GM12892 (cell line): ENCODE data around the gene PRSS57.

Experiments
- POLR2A ChIP-seq: IDR thresholded peaks from 2 replicates; pipeline ENCODE4 v1.6.1; 2011; ENCODE audit warnings: low read depth, low read length, control low read depth
- POLR2AphosphoS5 ChIP-seq: IDR thresholded peaks from 2 replicates; pipeline ENCODE4 v1.6.1; 2011; ENCODE audit warnings: low read depth, low read length, control low read depth

GRCh38 chr19:709196-709964, 14.1 kb upstream of the PRSS57 start:
- TF ChIP-seq POLR2AphosphoS5, result no peak
- no peak for TF ChIP-seq POLR2A
